SK-N-SH treated with all-trans-retinoic acid at 6 μM for 48 hours (cell line): ENCODE data around the gene ARAP1.

Source experiments
- CREB5 ChIP-seq: fragments of 250-450 bp; sonication (Bioruptor Pico); IDR thresholded peaks from 2 replicates; pipeline ENCODE4 v1.5.1; 2020; ENCODE audit warnings: low read depth, mild to moderate bottlenecking, moderate library complexity
- GLIS3 ChIP-seq: fragments of 250-450 bp; sonication (Bioruptor Pico); IDR thresholded peaks from 2 replicates; pipeline ENCODE4 v1.5.0; 2020; ENCODE audit warnings: mild to moderate bottlenecking, moderate library complexity
- OSR1 ChIP-seq: fragments of 250-450 bp; sonication (Bioruptor Pico); IDR thresholded peaks from 2 replicates; pipeline ENCODE4 v1.8.0; 2022; ENCODE audit warnings: moderate library complexity, mild to moderate bottlenecking, inconsistent platforms
- PATZ1 ChIP-seq: fragments of 250-450 bp; sonication (Bioruptor Pico); IDR thresholded peaks from 2 replicates; pipeline ENCODE4 v1.8.0; 2020; ENCODE audit warnings: mild to moderate bottlenecking, moderate library complexity, borderline replicate concordance
- RARB ChIP-seq: fragments of 250-450 bp; sonication (Bioruptor Pico); IDR thresholded peaks from 2 replicates; pipeline ENCODE4 v1.8.0; 2021; ENCODE audit warnings: mild to moderate bottlenecking, moderate library complexity
- TOX ChIP-seq: fragments of 250-450 bp; sonication (Bioruptor Pico); IDR thresholded peaks from 2 replicates; pipeline ENCODE4 v1.8.0; 2021; ENCODE audit warnings: mild to moderate bottlenecking, moderate library complexity, borderline replicate concordance
- TSHZ2 ChIP-seq: fragments of 250-450 bp; sonication (Bioruptor Pico); IDR thresholded peaks from 2 replicates; pipeline ENCODE4 v1.5.0; 2020; ENCODE audit warnings: mild to moderate bottlenecking, moderate library complexity
- ZC3H10 ChIP-seq: fragments of 250-450 bp; sonication (Bioruptor Pico); IDR thresholded peaks from 2 replicates; pipeline ENCODE4 v1.5.1; 2021; ENCODE audit warnings: mild to moderate bottlenecking, moderate library complexity
- ZFP30 ChIP-seq: fragments of 450-650 bp; formaldehyde crosslinking; IDR thresholded peaks from 2 replicates; pipeline ENCODE4 v1.5.0; 2022; ENCODE audit warnings: mild to moderate bottlenecking, moderate library complexity
- ZNF565 ChIP-seq: fragments of 450-650 bp; formaldehyde crosslinking; conservative IDR thresholded peaks from 2 replicates; pipeline ENCODE4 v1.5.0; 2020; ENCODE audit warnings: low read depth, mild to moderate bottlenecking, moderate library complexity
- ZNF8 ChIP-seq: fragments of 450-650 bp; formaldehyde crosslinking; IDR thresholded peaks from 2 replicates; pipeline ENCODE4 v1.5.0; 2020; ENCODE audit warnings: mild to moderate bottlenecking, moderate library complexity

DNA sequence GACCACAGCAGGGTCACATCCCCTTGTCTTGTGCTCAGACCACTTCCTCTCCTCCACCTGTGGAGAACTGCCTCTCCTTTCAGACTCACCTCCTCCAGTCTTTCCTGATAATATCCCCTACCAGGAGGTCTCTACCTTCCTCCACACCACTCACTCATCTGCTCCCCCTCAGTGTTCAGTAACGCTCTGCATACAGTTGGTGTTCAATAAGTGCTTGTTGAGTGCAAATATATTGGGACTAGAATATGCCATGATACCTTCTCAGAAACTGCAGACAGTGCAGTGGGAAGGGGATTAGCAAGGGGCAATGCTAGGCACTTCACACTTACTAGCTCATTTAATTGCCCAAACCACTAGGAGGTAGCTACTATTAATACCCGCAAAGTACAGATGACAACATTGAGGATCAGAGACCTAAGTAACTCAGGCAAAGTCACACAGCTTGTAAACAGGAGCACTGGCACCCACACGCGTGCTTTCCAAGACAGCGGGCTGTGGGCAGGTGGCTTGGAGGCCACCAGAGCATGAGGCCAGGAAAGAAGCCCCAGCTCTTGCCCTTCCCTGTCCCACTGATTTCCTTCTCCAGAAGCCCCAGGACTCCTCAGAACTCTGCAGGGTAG is 69.9 kb downstream of the ARAP1 start:
- TF ChIP-seq OSR1 (CRISPR knock-in tag) (no peak), ZNF8 (no peak), TSHZ2 (CRISPR knock-in tag) (no peak), PATZ1 (no peak), GLIS3 (CRISPR knock-in tag) (no peak), CREB5 (CRISPR knock-in tag) (no peak), ZFP30 (CRISPR knock-in tag) (no peak), TOX (CRISPR knock-in tag) (no peak), RARB (no peak), ZNF565 (CRISPR knock-in tag) (no peak), ZC3H10 (CRISPR knock-in tag) (no peak)
